ENCODE data around the gene KLHL36.

DNA sequence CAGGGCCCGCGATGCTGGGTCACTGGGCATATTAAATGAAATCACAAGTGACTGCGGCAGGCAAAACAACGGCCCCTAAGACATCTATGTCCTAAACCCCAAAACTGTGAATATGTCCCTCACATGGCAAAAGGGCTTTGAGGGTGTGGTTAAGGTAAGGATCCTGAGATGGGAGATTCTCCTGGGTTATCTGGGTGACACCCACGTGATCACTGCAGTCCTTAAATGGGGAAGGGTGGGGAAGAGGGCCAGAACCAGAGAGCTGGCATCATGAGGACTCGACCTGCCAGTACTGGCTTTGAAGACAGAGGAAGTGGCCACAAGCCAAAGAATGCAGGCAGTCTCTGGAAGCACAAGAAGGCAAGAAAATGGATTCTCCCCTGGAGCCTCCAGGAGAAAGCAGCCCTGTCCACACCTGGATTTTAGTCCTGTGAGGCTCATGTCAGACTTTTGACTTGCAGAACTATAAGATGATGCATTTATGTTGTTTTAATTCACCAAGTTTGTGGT lies 42.9 kb upstream of the KLHL36 start:
- no peak for TF ChIP-seq POLR2A (IDR thresholded peaks at IDR 0.05; ENCODE audit: low read depth, low read length)
- TF ChIP-seq TAF1 (IDR thresholded peaks at IDR 0.05; ENCODE audit: borderline replicate concordance, low read depth, low read length), result no peak
- no peak for TF ChIP-seq POLR2AphosphoS5 (IDR thresholded peaks at IDR 0.05; ENCODE audit: low read depth, low read length)
